H1 (cell line): Measurements from ENCODE around the gene CPXM1. TPM values are rescaled to one million over a fixed set of nuclear protein-coding genes. Genes with fewer than 3 reads are reported as not detected.

Experiments
- BRCA1 ChIP-seq: IDR thresholded peaks from 2 replicates; pipeline ENCODE4 v1.6.1; 2012; ENCODE audit warnings: low read depth, low read length, improper control_type of control experiment
- CHD2 ChIP-seq: IDR thresholded peaks from 2 replicates; pipeline ENCODE4 v1.6.1; 2012; ENCODE audit warnings: low read length, improper control_type of control experiment
- CHD7 ChIP-seq: fragments of 300-600 bp; sonication (generic); IDR thresholded peaks from 2 replicates; pipeline ENCODE4 v1.7.1; 2012; ENCODE audit warnings: low read length, moderate library complexity, mild to moderate bottlenecking, inconsistent platforms; ENCODE audit not compliant: insufficient replicate concordance
- MAX ChIP-seq: IDR thresholded peaks from 2 replicates; pipeline ENCODE4 v1.6.1; 2012; ENCODE audit warnings: inconsistent platforms
- SIRT6 ChIP-seq: IDR thresholded peaks from one replicate; pipeline ENCODE4 v1.7.1; 2012; ENCODE audit warnings: low read length, inconsistent platforms
- polyA plus RNA-seq, 7 experiments: library from polyadenylated mRNA; depleted of rRNA in 3 of 7; stranded (reverse) in 5 of 7; unstranded in 2 of 7; fragments of >200 nt in 5 of 7; fragments of 200-250 nt in 2 of 7; gene quantifications; 1 replicate in 5 of 7; 2 replicates in 1 of 7; 4 replicates in 1 of 7; pipeline versions ENCODE4 v1.2.1 to v1.2.3, GENCODE V29; 2011 to 2013; ENCODE audit warnings: missing spikeins in 2 of 7, mixed read lengths in 2 of 7
- total RNA-seq: library from RNA; stranded (reverse); fragmentation: NEBNext Ultra II Directional; extraction: Animal tissue kit (Norgen Biotek cat#: 25700); gene quantifications from 2 replicates; pipeline ENCODE4 v1.2.1, GENCODE V29; 2021

Gene CPXM1
- total and polyA plus RNA-seq, 2 of the 8 experiments (the other 6 are each of a cell fraction or from before 2014, with no cell fraction given) = 31.3 to 81.9 TPM

DNA sequence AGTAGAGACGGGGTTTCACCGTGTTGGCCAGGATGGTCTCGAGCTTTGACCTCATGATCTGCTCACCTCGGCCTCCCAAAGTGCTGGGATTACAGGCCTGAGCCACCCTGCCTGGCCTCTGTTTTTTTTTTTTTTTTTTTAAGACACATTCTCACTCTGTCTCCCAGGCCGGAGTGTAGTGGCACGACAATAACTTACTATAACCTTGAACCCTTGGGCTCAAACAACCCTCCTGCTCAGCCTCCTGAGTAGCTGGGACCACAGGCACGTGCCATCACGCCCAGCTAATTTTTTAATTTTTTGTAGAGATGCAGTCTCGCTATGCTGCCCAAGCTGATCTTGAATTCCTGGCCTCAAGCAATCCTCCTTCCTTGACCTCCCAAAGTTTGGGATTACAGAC lies 26.6 kb downstream of the CPXM1 start (continued):
- no peak for TF ChIP-seq CHD7
- TF ChIP-seq SIRT6 = no peak
- no peak for TF ChIP-seq CHD2
- TF ChIP-seq BRCA1 = no peak
- no peak for TF ChIP-seq MAX
